B cell (primary cell): ENCODE measurements around the gene TTPAL. TPM values are rescaled to one million over a fixed set of nuclear protein-coding genes. Genes with fewer than 3 reads are reported as not detected.

Experiments
- ATAC-seq: fragments of 200-7000 bp; cut with Tn5 transposase; one replicate; pipeline ENCODE4 v1.10.0; 2021; ENCODE audit warnings: low read depth, mild to moderate bottlenecking, moderate number of reproducible peaks, moderate library complexity
- CTCF ChIA-PET: fragments of 350-600 bp; sonication (Branson Sonifier 250); formaldehyde crosslinking; loops from one replicate; lab custom pipeline; 2021; ENCODE audit warnings: antibody characterized with exemption, inconsistent platforms; lab: Charles Lee
- POLR2A ChIA-PET: fragments of 350-600 bp; sonication (Branson Sonifier 250); formaldehyde crosslinking; loops from one replicate; lab custom pipeline; 2021; ENCODE audit warnings: antibody characterized with exemption; lab: Charles Lee
- DNase-seq: peaks from one replicate; pipeline ENCODE4 v3.0.0; 2013
- H2AFZ ChIP-seq: 2 replicates; pipeline ENCODE4 v1.6.1; 2012; ENCODE audit warnings: mild to moderate bottlenecking, low read depth, low read length; ENCODE audit not compliant: insufficient read depth, poor library complexity, severe bottlenecking
- H3K27ac ChIP-seq, 2 donors: 1 replicate in 1 of 2; 2 replicates in 1 of 2; pipeline ENCODE4 v1.5.1; 2012 to 2013; ENCODE audit warnings: low read length in 2 of 2, mild to moderate bottlenecking in 2 of 2, moderate library complexity in 1 of 2
- H3K27me3 ChIP-seq, 4 experiments: fragments of 200-600 bp in 1 of 4; sonication (generic) in 1 of 4; replicated peaks in 1 of 4; 1 replicate in 2 of 4; 2 replicates in 2 of 4; pipeline versions ENCODE4 v1.6.1 to v1.7.0; 2013 to 2016; ENCODE audit warnings: low read length in 3 of 4, mild to moderate bottlenecking in 2 of 4, mixed read lengths in 1 of 4, moderate library complexity in 1 of 4; ENCODE audit not compliant: insufficient read depth in 4 of 4, control insufficient read depth in 3 of 4; ENCODE audit errors: control extremely low read depth in 1 of 4
- H3K36me3 ChIP-seq, 2 experiments: replicated peaks in 1 of 2; 1 replicate in 1 of 2; 2 replicates in 1 of 2; pipeline versions ENCODE4 v1.6.1 to v1.7.1; 2013; ENCODE audit warnings: low read length in 1 of 2; ENCODE audit not compliant: insufficient read depth in 2 of 2, control insufficient read depth in 1 of 2; ENCODE audit errors: control extremely low read depth in 1 of 2, extremely low read depth in 1 of 2
- H3K4me1 ChIP-seq, 2 donors: fragments of 200-600 bp in 1 of 2; sonication (generic) in 1 of 2; 1 replicate in 1 of 2; 2 replicates in 1 of 2; pipeline versions ENCODE4 v1.5.1 to v1.6.1; 2013 to 2017; ENCODE audit warnings: low read length in 2 of 2; ENCODE audit not compliant: control insufficient read depth in 2 of 2, insufficient read depth in 2 of 2
- H3K4me2 ChIP-seq: replicated peaks from 2 replicates; pipeline ENCODE3; 2012; ENCODE audit warnings: mild to moderate bottlenecking, low read depth, low read length; ENCODE audit not compliant: poor library complexity, severe bottlenecking
- H3K4me3 ChIP-seq, 5 experiments: fragments of 200-600 bp in 1 of 5; sonication (generic) in 1 of 5; 1 replicate in 3 of 5; 2 replicates in 2 of 5; pipeline versions ENCODE4 v1.5.1 to v1.7.0; 2011 to 2016; ENCODE audit warnings: low read length in 4 of 5, mild to moderate bottlenecking in 4 of 5, low read depth in 2 of 5, control low read depth in 1 of 5, moderate library complexity in 1 of 5; ENCODE audit not compliant: insufficient read depth in 1 of 5; ENCODE audit errors: control extremely low read depth in 1 of 5, extremely low read depth in 1 of 5
- H3K79me2 ChIP-seq: fragments of 200-600 bp; sonication (generic); one replicate; pipeline ENCODE4 v1.6.0; 2016; ENCODE audit warnings: low read length; ENCODE audit not compliant: control insufficient read depth, insufficient read depth
- H3K9ac ChIP-seq: fragments of 200-600 bp; sonication (generic); 2 replicates; pipeline ENCODE4 v1.6.1; 2017; ENCODE audit warnings: mild to moderate bottlenecking, low read length, moderate library complexity
- H3K9me3 ChIP-seq, 3 donors: one replicate each; pipeline versions ENCODE4 v1.6.1 to v1.7.1; 2013; ENCODE audit warnings: low read length in 2 of 3; ENCODE audit not compliant: control insufficient read depth in 2 of 3, insufficient read depth in 1 of 3; ENCODE audit errors: control extremely low read depth in 1 of 3
- H4K20me1 ChIP-seq: 2 replicates; pipeline ENCODE4 v1.6.0; 2012; ENCODE audit warnings: mild to moderate bottlenecking, low read length; ENCODE audit not compliant: insufficient read depth, control insufficient read depth, poor library complexity, severe bottlenecking
- H3K27ac Mint-ChIP-seq: one replicate; pipeline ENCODE4 v1.8.0; 2021; ENCODE audit warnings: mixed read lengths
- H3K27me3 Mint-ChIP-seq: one replicate; pipeline ENCODE4 v1.8.0; 2021; ENCODE audit warnings: mixed read lengths
- H3K4me1 Mint-ChIP-seq: one replicate; pipeline ENCODE4 v1.8.0; 2021; ENCODE audit warnings: mixed read lengths
- H3K4me3 Mint-ChIP-seq: one replicate; pipeline ENCODE4 v1.8.0; 2021; ENCODE audit warnings: mixed read lengths
- H3K9me3 Mint-ChIP-seq: one replicate; pipeline ENCODE4 v1.8.0; 2022; ENCODE audit warnings: mixed read lengths; ENCODE audit not compliant: insufficient read depth
- CTCF ChIP-seq: fragments of 200-600 bp; IDR thresholded peaks from one replicate; pipeline ENCODE4 v1.8.0; 2022; ENCODE audit warnings: antibody characterized with exemption, mild to moderate bottlenecking
- EZH2 ChIP-seq: IDR thresholded peaks from 2 replicates; pipeline ENCODE4 v1.6.1; 2012; ENCODE audit warnings: borderline replicate concordance, low read depth, mild to moderate bottlenecking, moderate library complexity, low read length; ENCODE audit not compliant: insufficient read depth, poor library complexity, severe bottlenecking
- WGBS: methylation state at CpG from one replicate; pipeline ENCODE4 v1.1.5; 2013; ENCODE audit warnings: missing lambda C conversion rate; ENCODE audit not compliant: insufficient coverage; 5-methylcytosine and 5-hydroxymethylcytosine counted together
- intact Hi-C: fragments of 100-400 bp; cut with micrococcal nuclease; formaldehyde crosslinking; loops from one replicate; pipeline ENCODE4 v1.10.0; 2022
- polyA plus RNA-seq: library from polyadenylated mRNA; depleted of rRNA; stranded (reverse); fragments of >200 nt; gene quantifications from 2 replicates; pipeline ENCODE4 v1.2.3, GENCODE V29; 2012
- total RNA-seq, 2 donors: library from RNA; stranded (reverse); fragments of 120-200 nt in 1 of 2; gene quantifications; 1 replicate in 1 of 2; 2 replicates in 1 of 2; pipeline versions ENCODE4 v1.2.3 to v1.2.4, GENCODE V29; 2013 to 2022

Gene TTPAL
- total and polyA plus RNA-seq, 2 donors (not counting 1 experiment from before 2014, with no cell fraction given): 4.0 to 26.8 TPM

- intact Hi-C loops: no loop called here
- POLR2A ChIA-PET: no interaction called here
Measured at GRCh38 chr20:44438782-44439181, 36.9 kb upstream of the TTPAL start.

GRCh38 chr20:44439318-44439717 lies 36.4 kb upstream of the TTPAL start:
- H3K27ac Mint-ChIP-seq: no peak overlapping the region
- Histone ChIP-seq H4K20me1 (no peaks in the 10 kb centered on the region), H3K27me3 (no peaks in the 10 kb centered on the region), H3K36me3 (no peaks in the 10 kb centered on the region), H3K4me1 (no peaks in the 10 kb centered on the region), H2AFZ (no peak overlapping the region), H3K9ac (no peak overlapping the region), H3K4me2 (no peak overlapping the region), H3K4me3 (no peak overlapping the region), H3K9me3 (no peaks in the 10 kb centered on the region), H3K79me2 (no peaks in the 10 kb centered on the region), H3K27ac (no peak overlapping the region)
- no CpG with 5 or more reads among the region's 2 CpGs for WGBS
- H3K4me3 Mint-ChIP-seq: no peak overlapping the region
- DNase-seq: no peak
- intact Hi-C loops: no loop called here
- H3K4me1 Mint-ChIP-seq: no peaks in the 10 kb centered on the region
- H3K9me3 Mint-ChIP-seq: no peaks in the 10 kb centered on the region
- CTCF ChIA-PET: no interaction called here
- TF ChIP-seq EZH2: no peak
- no peak for TF ChIP-seq CTCF
- ATAC-seq: no peak
- peaks cover 18% of the 10 kb centered on the region for H3K27me3 Mint-ChIP-seq
- POLR2A ChIA-PET: no interaction called here

More at GRCh38 chr20:44438782-44439181, 36.9 kb upstream of the TTPAL start:
- no peaks in the 10 kb centered on the region for H3K79me2 ChIP-seq
- H3K27me3 ChIP-seq: no peaks in the 10 kb centered on the region
- no peak for DNase-seq
- Mint-ChIP-seq H3K27ac (no peak overlapping the region), H3K27me3 (peaks cover 18% of the 10 kb centered on the region), H3K4me1 (no peaks in the 10 kb centered on the region), H3K4me3 (no peak overlapping the region), H3K9me3 (no peaks in the 10 kb centered on the region)
- no peaks in the 10 kb centered on the region for H3K4me1 ChIP-seq
- WGBS: 88% methylated on average over 3 of the region's 4 CpGs
- no peak overlapping the region for H3K4me2 ChIP-seq
- TF ChIP-seq EZH2 (no peak), CTCF (no peak)
- no peaks in the 10 kb centered on the region for H4K20me1 ChIP-seq
- no peak overlapping the region for H3K4me3 ChIP-seq
- no peak overlapping the region for H3K27ac ChIP-seq
- H3K9ac ChIP-seq: no peak overlapping the region
- H2AFZ ChIP-seq: no peak overlapping the region
- CTCF ChIA-PET: no interaction called here
- ATAC-seq: no peak
- no peaks in the 10 kb centered on the region for H3K9me3 ChIP-seq
- no peaks in the 10 kb centered on the region for H3K36me3 ChIP-seq
